A673 (cell line): ENCODE results near the gene CHRD. TPM values are rescaled to one million over a fixed set of nuclear protein-coding genes. Genes with fewer than 3 reads are reported as not detected.

ENCODE experiments used
- BruUV-seq: library from RNA; stranded (reverse); fragments of 400-500 nt; replicated peaks from 2 replicates; lab custom pipeline; 2021; lab: Mats Ljungman, UMichigan
- CTCF ChIA-PET: fragments of 300-600 bp; sonication (Branson Sonifier 250); formaldehyde crosslinking; loops from one replicate; lab custom pipeline; 2022; ENCODE audit warnings: antibody characterized with exemption; lab: Charles Lee
- POLR2A ChIA-PET: fragments of 300-600 bp; sonication (Branson Sonifier 250); formaldehyde crosslinking; loops from one replicate; lab custom pipeline; 2022; ENCODE audit warnings: antibody characterized with exemption; ENCODE audit not compliant: low non-redundant PET; lab: Charles Lee
- DNase-seq: peaks from one replicate; pipeline ENCODE4 v3.0.0-alpha.2; 2015; ENCODE audit warnings: low spot score
- H3K27ac ChIP-seq: fragments of 200-600 bp; sonication (generic); 2 replicates; pipeline ENCODE4 v1.5.1; 2016; ENCODE audit warnings: mixed run types, low read depth, mild to moderate bottlenecking, mixed read lengths, antibody characterized with exemption, low read length; ENCODE audit not compliant: poor library complexity, severe bottlenecking
- H3K27me3 ChIP-seq: fragments of 200-600 bp; sonication (generic); replicated peaks from 2 replicates; pipeline ENCODE4 v1.6.1; 2017; ENCODE audit warnings: mixed run types, low read depth, mild to moderate bottlenecking, mixed read lengths, antibody characterized with exemption, low read length; ENCODE audit not compliant: insufficient read depth, poor library complexity
- H3K36me3 ChIP-seq: fragments of 200-600 bp; sonication (generic); 2 replicates; pipeline ENCODE4 v1.6.1; 2016; ENCODE audit warnings: mixed run types, mild to moderate bottlenecking, mixed read lengths, antibody characterized with exemption, low read length; ENCODE audit not compliant: insufficient read depth, poor library complexity, severe bottlenecking
- H3K4me1 ChIP-seq: fragments of 200-600 bp; sonication (generic); 2 replicates; pipeline ENCODE4 v1.6.1; 2017; ENCODE audit warnings: mixed run types, mild to moderate bottlenecking, mixed read lengths, antibody characterized with exemption, low read length; ENCODE audit not compliant: insufficient read depth, poor library complexity, severe bottlenecking
- H3K4me3 ChIP-seq: fragments of 200-600 bp; sonication (generic); 2 replicates; pipeline ENCODE4 v1.5.1; 2016; ENCODE audit warnings: low read depth, mixed run types, mild to moderate bottlenecking, mixed read lengths, low read length; ENCODE audit not compliant: poor library complexity, severe bottlenecking
- H3K9me3 ChIP-seq: fragments of 200-600 bp; sonication (generic); 2 replicates; pipeline ENCODE4 v1.6.1; 2016; ENCODE audit warnings: mixed run types, low read depth, mild to moderate bottlenecking, mixed read lengths, antibody characterized with exemption, low read length; ENCODE audit not compliant: poor library complexity, severe bottlenecking
- CTCF ChIP-seq: fragments of 300-800, 200-600 bp; sonication (generic); conservative IDR thresholded peaks from 2 replicates; pipeline ENCODE4 v1.5.1; 2017; ENCODE audit warnings: low read depth, mild to moderate bottlenecking, antibody characterized with exemption, low read length, moderate library complexity, mixed read lengths
- EZH2 ChIP-seq: fragments of 200-600 bp; sonication (generic); IDR thresholded peaks from 2 replicates; pipeline ENCODE4 v1.6.1; 2017; ENCODE audit warnings: borderline replicate concordance, low read depth, mild to moderate bottlenecking, mixed read lengths, antibody characterized with exemption, low read length; ENCODE audit not compliant: poor library complexity, severe bottlenecking
- intact Hi-C: fragments of 100-400 bp; cut with micrococcal nuclease; formaldehyde crosslinking; loops from one replicate; pipeline ENCODE4 v1.10.0; 2022; ENCODE audit not compliant: unreplicated experiment
- total RNA-seq: library from RNA; stranded (reverse); gene quantifications from 2 replicates; pipeline ENCODE4 v1.2.3, GENCODE V29; 2021

CHRD gene
- total RNA-seq, 1 experiment from 2014 or later: 0.06 TPM

GRCh38 chr3:184357248-184358123, 22.4 kb upstream of the CHRD start:
- ChIA-PET POLR2A (no interaction called here), CTCF (interaction anchor here (0.6 kb wide), 1 partner anchor 462 kb away, joined by 7 read pairs; no protein-coding TSS in a partner anchor)
- TF ChIP-seq EZH2 (no peak), CTCF (no peak)
- Histone ChIP-seq H3K27me3 (no peaks in the 10 kb centered on the region), H3K27ac (no peak overlapping the region), H3K36me3 (peaks cover under 1% of the 10 kb centered on the region), H3K4me1 (peaks cover 11% of the 10 kb centered on the region), H3K4me3 (no peak overlapping the region), H3K9me3 (no peaks in the 10 kb centered on the region)
- intact Hi-C loops: no loop called here
- no peak for DNase-seq
- BruUV-seq: no TSS peak

GRCh38 chr3:184358124-184358767, 21.6 kb upstream of the CHRD start:
- no peak for TF ChIP-seq CTCF
- TF ChIP-seq EZH2: no peak
- Histone ChIP-seq H3K4me1 (peaks cover 11% of the 10 kb centered on the region), H3K9me3 (no peaks in the 10 kb centered on the region), H3K36me3 (no peaks in the 10 kb centered on the region), H3K27me3 (no peaks in the 10 kb centered on the region), H3K27ac (no peak overlapping the region), H3K4me3 (no peak overlapping the region)
- POLR2A ChIA-PET: no interaction called here
- CTCF ChIA-PET: no interaction called here
- intact Hi-C loops: no loop called here
- no TSS peak for BruUV-seq
- no peak for DNase-seq

DNA sequence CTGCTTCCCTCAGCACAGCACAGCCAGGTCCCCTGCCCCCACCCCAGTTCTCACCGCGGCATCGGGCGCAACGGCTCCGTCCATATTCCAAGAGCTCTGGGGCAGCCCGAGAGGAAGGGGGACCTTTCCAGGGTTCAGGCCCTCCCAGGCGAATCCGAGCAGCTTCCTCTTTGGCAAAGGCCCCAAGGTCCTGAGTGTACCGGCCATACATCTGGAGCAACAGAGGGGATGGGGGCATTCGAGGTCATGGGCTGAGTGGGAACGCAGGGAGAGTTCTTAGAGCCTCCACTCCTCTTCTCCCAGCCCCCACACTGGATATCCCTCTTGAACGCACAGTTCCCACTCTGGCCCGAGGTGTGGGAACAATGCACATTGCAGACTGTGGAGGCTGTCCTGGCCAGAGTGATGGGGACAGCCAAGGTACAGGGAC, 20.9 kb upstream of the CHRD start:
- no peak for DNase-seq
- Histone ChIP-seq H3K4me3 (no peak overlapping the region), H3K9me3 (no peaks in the 10 kb centered on the region), H3K27me3 (no peaks in the 10 kb centered on the region), H3K36me3 (no peaks in the 10 kb centered on the region), H3K4me1 (peaks cover 11% of the 10 kb centered on the region), H3K27ac (no peak overlapping the region)
- intact Hi-C loops: no loop called here
- no TSS peak for BruUV-seq
- CTCF ChIA-PET: no interaction called here
- POLR2A ChIA-PET: no interaction called here
- TF ChIP-seq EZH2 (no peak), CTCF (no peak)
